ENCODE data around the gene GALC. TPM values are rescaled to one million over a fixed set of nuclear protein-coding genes. Genes with fewer than 3 reads are reported as not detected.

The GALC gene
- total RNA-seq, 3 donors from 2014 or later (not counting 1 experiment from before 2014, with no cell fraction given): 50.3 to 78.2 (median 67.2) TPM

DNA sequence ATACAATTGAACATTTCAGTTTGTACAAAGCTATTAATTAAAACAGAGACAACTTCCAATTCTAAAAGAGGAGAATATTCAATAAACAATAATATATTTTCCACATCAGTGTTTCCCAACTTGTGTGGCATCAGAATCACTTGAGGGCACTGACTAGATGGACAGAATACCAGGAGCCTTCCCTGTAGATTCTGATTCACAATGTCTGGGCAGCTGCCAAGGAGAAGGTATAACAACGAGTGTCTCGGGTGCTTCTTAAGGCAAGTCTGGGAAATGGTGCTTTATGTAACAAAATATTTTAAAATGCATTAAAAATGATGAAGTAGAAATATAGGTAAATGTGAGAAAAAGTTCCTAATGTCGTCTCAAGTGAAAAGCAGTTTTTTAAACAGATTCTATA, 26.2 kb downstream of the GALC start:
- no peak for TF ChIP-seq CTCF (IDR thresholded peaks at IDR 0.05)
- Mint-ChIP-seq H3K36me3 (peaks cover 44% of the 10 kb centered on the region), H3K27me3 (ENCODE audit: low read depth in 2 of 2) (no peaks in the 10 kb centered on the region), H3K9me3 (no peaks in the 10 kb centered on the region), H3K4me1 (peaks cover 10 to 22% of the 10 kb centered on the region in 2 donors), H3K27ac (no peak overlapping the region), H3K4me3 (no peak overlapping the region)
- 95% methylated on average over 2 of the region's 3 CpGs for WGBS (ENCODE audit: insufficient coverage)
- Histone ChIP-seq H3K27ac (ENCODE audit: low read length) (no peak overlapping the region), H3K4me1 (ENCODE audit: control insufficient read depth, insufficient read depth, low read length) (no peaks in the 10 kb centered on the region), H3K9me3 (ENCODE audit: control insufficient read depth, insufficient read depth, low read length) (no peaks in the 10 kb centered on the region), H3K36me3 (ENCODE audit: control insufficient read depth, insufficient read depth, low read length) (peaks cover 70% of the 10 kb centered on the region), H3K4me3 (ENCODE audit: low read length) (no peak overlapping the region), H3K27me3 (ENCODE audit: control insufficient read depth, insufficient read depth, low read length) (no peaks in the 10 kb centered on the region)
- intact Hi-C loops (cut with micrococcal nuclease): no loop called here
- DNase-seq (no peak), ATAC-seq (no peak)

GRCh38 chr14:87961246-87961645, 31.7 kb downstream of the GALC start:
- no peaks in the 10 kb centered on the region for H3K27me3 Mint-ChIP-seq (ENCODE audit: low read depth in 2 of 2)
- Histone ChIP-seq H3K4me1 (ENCODE audit: control insufficient read depth, insufficient read depth, low read length) (peaks cover 10% of the 10 kb centered on the region), H3K9me3 (ENCODE audit: control insufficient read depth, insufficient read depth, low read length) (no peaks in the 10 kb centered on the region), H3K27me3 (ENCODE audit: control insufficient read depth, insufficient read depth, low read length) (no peaks in the 10 kb centered on the region), H3K27ac (ENCODE audit: low read length) (peak overlapping the region; percentile 79), H3K36me3 (ENCODE audit: control insufficient read depth, insufficient read depth, low read length) (peaks cover 50% of the 10 kb centered on the region), H3K4me3 (ENCODE audit: low read length) (no peak overlapping the region)
- peaks cover 57 to 60% of the 10 kb centered on the region in 2 donors for H3K4me1 Mint-ChIP-seq
- no peak for TF ChIP-seq CTCF (IDR thresholded peaks at IDR 0.05)
- WGBS (ENCODE audit: insufficient coverage): 100% methylated on average over 1 of the region's 2 CpGs
- peaks cover 27% of the 10 kb centered on the region for H3K36me3 Mint-ChIP-seq
- intact Hi-C loops (cut with micrococcal nuclease): no loop called here
- no peak for ATAC-seq
- H3K9me3 Mint-ChIP-seq: peaks cover 0 to 3% of the 10 kb centered on the region in 2 donors
- peak overlapping the region; percentile 11 for H3K4me3 Mint-ChIP-seq
- no peak for DNase-seq
- H3K27ac Mint-ChIP-seq: peak overlapping the region; percentile 92 to 98

- Histone ChIP-seq H3K4me1 (ENCODE audit: control insufficient read depth, insufficient read depth, low read length) (peaks cover 12% of the 10 kb centered on the region), H3K9me3 (ENCODE audit: control insufficient read depth, insufficient read depth, low read length) (no peaks in the 10 kb centered on the region), H3K4me3 (ENCODE audit: low read length) (no peak overlapping the region), H3K27ac (ENCODE audit: low read length) (peak overlapping the region; percentile 79), H3K36me3 (ENCODE audit: control insufficient read depth, insufficient read depth, low read length) (peaks cover 41% of the 10 kb centered on the region), H3K27me3 (ENCODE audit: control insufficient read depth, insufficient read depth, low read length) (no peaks in the 10 kb centered on the region)
- TF ChIP-seq CTCF (IDR thresholded peaks at IDR 0.05): no peak
- Mint-ChIP-seq H3K4me1 (peaks cover 68 to 71% of the 10 kb centered on the region in 2 donors), H3K4me3 (peak overlapping the region; percentile 74), H3K27me3 (ENCODE audit: low read depth in 2 of 2) (no peaks in the 10 kb centered on the region), H3K27ac (peak overlapping the region; percentile 92 to 98), H3K36me3 (peaks cover 19% of the 10 kb centered on the region), H3K9me3 (peaks cover 0 to 3% of the 10 kb centered on the region in 2 donors)
- intact Hi-C loops (cut with micrococcal nuclease): loop anchor here (1.0 kb wide), 1 partner anchor 46 kb away; no protein-coding TSS in a partner anchor
- WGBS (ENCODE audit: insufficient coverage): 19% methylated on average over 5 of the region's 5 CpGs
- peak; percentile 77 to 89 (median 83) for ATAC-seq
- peak; percentile 18 to 65 for DNase-seq
Observed at GRCh38 chr14:87960013-87960787, 32.8 kb downstream of the GALC start.

Data from natural killer cell (primary cell).